Endothelial cell of umbilical vein (primary cell): ENCODE results near the gene SYNE3. TPM values are rescaled to one million over a fixed set of nuclear protein-coding genes. Genes with fewer than 3 reads are reported as not detected.
A peak's percentile ranks its signal among the peaks of the same experiment; 100 is the strongest.

Source experiments
- BruUV-seq: library from RNA; stranded (reverse); fragments of 400-500 nt; replicated peaks from 2 replicates; lab custom pipeline; 2021; lab: Mats Ljungman, UMichigan
- CTCF ChIA-PET: fragments of 300-600, 350-600 bp; sonication (Branson Sonifier 250); formaldehyde crosslinking; loops from one replicate; lab custom pipeline; 2021; ENCODE audit warnings: antibody characterized with exemption, inconsistent platforms; lab: Charles Lee
- POLR2A ChIA-PET: fragments of 300-600, 350-600 bp; sonication (Branson Sonifier 250); formaldehyde crosslinking; loops from one replicate; lab custom pipeline; 2021; ENCODE audit warnings: antibody characterized with exemption, inconsistent platforms; lab: Charles Lee
- DNase-seq: peaks from one replicate; pipeline ENCODE4 v3.0.0-alpha.2; 2011; ENCODE audit warnings: low read depth, low spot score
- FAIRE-seq: peaks from 2 replicates; lab custom pipeline; 2011; peaks lifted over from hg19 to GRCh38; lab: Jason Lieb, UNC
- H2AFZ ChIP-seq: 2 replicates; pipeline ENCODE4 v1.6.0; 2012; ENCODE audit warnings: low read depth, low read length, control low read depth, inconsistent platforms
- H3K27ac ChIP-seq: 2 replicates; pipeline ENCODE4 v1.5.1; 2011; ENCODE audit warnings: low read depth, mild to moderate bottlenecking, control low read depth, low read length, moderate library complexity; ENCODE audit not compliant: insufficient read depth
- H3K27me3 ChIP-seq, 2 experiments: 2 replicates each; pipeline versions ENCODE4 v1.6.0 to v1.6.1; 2011; ENCODE audit warnings: low read length in 2 of 2, mixed read lengths in 1 of 2; ENCODE audit not compliant: control insufficient read depth in 2 of 2, insufficient read depth in 2 of 2
- H3K36me3 ChIP-seq, 2 experiments: 2 replicates in 1 of 2; 3 replicates in 1 of 2; pipeline ENCODE4 v1.5.1; 2011; ENCODE audit warnings: low read length in 2 of 2, mild to moderate bottlenecking in 1 of 2, moderate library complexity in 1 of 2; ENCODE audit not compliant: control insufficient read depth in 2 of 2, insufficient read depth in 2 of 2; ENCODE audit errors: extremely low read depth in 1 of 2
- H3K4me1 ChIP-seq: 3 replicates; pipeline ENCODE4 v1.5.1; 2011; ENCODE audit warnings: mild to moderate bottlenecking, low read length; ENCODE audit not compliant: control insufficient read depth, insufficient read depth; ENCODE audit errors: extremely low read depth
- H3K4me2 ChIP-seq: 2 replicates; pipeline ENCODE4 v1.6.1; 2011; ENCODE audit warnings: low read length, control low read depth, mixed read lengths; ENCODE audit not compliant: insufficient read depth
- H3K4me3 ChIP-seq, 3 experiments: fragments of 200-600 bp in 1 of 3; sonication (generic), shearing (Covaris generic) in 1 of 3; replicated peaks in 1 of 3; 2 replicates each; pipeline ENCODE4 v1.5.1; 2011 to 2016; ENCODE audit warnings: control low read depth in 3 of 3, low read length in 3 of 3, mild to moderate bottlenecking in 2 of 3, inconsistent platforms in 1 of 3, low read depth in 1 of 3, moderate library complexity in 1 of 3; ENCODE audit not compliant: insufficient read depth in 1 of 3
- H3K79me2 ChIP-seq: 2 replicates; pipeline ENCODE4 v1.6.0; 2012; ENCODE audit warnings: low read length, inconsistent platforms; ENCODE audit not compliant: control insufficient read depth, insufficient read depth
- H3K9ac ChIP-seq: replicated peaks from 2 replicates; pipeline ENCODE3; 2011; ENCODE audit warnings: low read length, control low read depth; ENCODE audit not compliant: insufficient read depth; ENCODE audit errors: extremely low read depth
- H3K9me1 ChIP-seq: replicated peaks from 3 replicates; pipeline ENCODE4 v1.6.0; 2011; ENCODE audit warnings: mild to moderate bottlenecking, low read length; ENCODE audit not compliant: control insufficient read depth, insufficient read depth; ENCODE audit errors: extremely low read depth
- H3K9me3 ChIP-seq: replicated peaks from 2 replicates; pipeline ENCODE4 v1.5.1; 2012; ENCODE audit warnings: low read length, inconsistent platforms; ENCODE audit not compliant: control insufficient read depth, insufficient read depth
- H4K20me1 ChIP-seq: replicated peaks from 2 replicates; pipeline ENCODE3; 2011; ENCODE audit warnings: mild to moderate bottlenecking, low read length; ENCODE audit not compliant: control insufficient read depth, insufficient read depth; ENCODE audit errors: extremely low read depth
- GATA2 ChIP-seq: IDR thresholded peaks from 2 replicates; pipeline ENCODE4 v1.7.0; 2011; ENCODE audit warnings: low read depth, mild to moderate bottlenecking, moderate library complexity, mixed read lengths, low read length; ENCODE audit not compliant: insufficient read length, insufficient read depth
- MYC ChIP-seq: IDR thresholded peaks from one replicate; pipeline ENCODE4 v1.6.1; 2011; ENCODE audit warnings: mild to moderate bottlenecking, low read depth, low read length
- POLR2AphosphoS5 ChIP-seq: IDR thresholded peaks from 2 replicates; pipeline ENCODE4 v1.6.1; 2012; ENCODE audit warnings: low read depth, mild to moderate bottlenecking, control low read depth, low read length, moderate library complexity; ENCODE audit not compliant: insufficient read depth
- dilution Hi-C: fragments of 300-500 bp; cut with MboI; formaldehyde crosslinking; loops from one replicate; pipeline ENCODE4 v1.15.0; 2019; ENCODE audit warnings: low sequenced_read_pairs; ENCODE audit not compliant: extremely low pct_ligation_motif_present
- intact Hi-C: fragments of 100-400 bp; cut with micrococcal nuclease; formaldehyde crosslinking; loops from one replicate; pipeline ENCODE4 v1.10.0; 2022
- polyA plus RNA-seq, 4 experiments: library from polyadenylated mRNA; depleted of rRNA in 3 of 4; stranded (reverse) in 3 of 4; unstranded in 1 of 4; fragments of >200 nt; gene quantifications; 2 replicates each; pipeline versions ENCODE4 v1.2.1 to v1.2.3, GENCODE V29; 2011 to 2012; ENCODE audit warnings: missing spikeins in 1 of 4
- total RNA-seq: library from RNA; stranded (reverse); gene quantifications from 2 replicates; pipeline ENCODE4 v1.2.3, GENCODE V29; 2021
- TF ChIP-seq, protein P1 (sequence below), 2 donors: IDR thresholded peaks; 1 replicate in 1 of 2; 2 replicates in 1 of 2; pipeline ENCODE4 v1.5.1; 2011; ENCODE audit warnings: low read length in 2 of 2, mild to moderate bottlenecking in 2 of 2, moderate library complexity in 2 of 2, control low read depth in 1 of 2, inconsistent platforms in 1 of 2, low read depth in 1 of 2; ENCODE audit not compliant: insufficient read depth in 1 of 2; ENCODE audit errors: extremely low read depth in 1 of 2
- TF ChIP-seq, protein P2 (sequence below): IDR thresholded peaks from 2 replicates; pipeline ENCODE4 v1.6.1; 2011; ENCODE audit not compliant: insufficient read depth, insufficient read length

Gene SYNE3
- total and polyA plus RNA-seq, 2 donors (not counting 3 experiments of a cell fraction or from before 2014, with no cell fraction given) = 3.0 to 18.8 TPM

DNA sequence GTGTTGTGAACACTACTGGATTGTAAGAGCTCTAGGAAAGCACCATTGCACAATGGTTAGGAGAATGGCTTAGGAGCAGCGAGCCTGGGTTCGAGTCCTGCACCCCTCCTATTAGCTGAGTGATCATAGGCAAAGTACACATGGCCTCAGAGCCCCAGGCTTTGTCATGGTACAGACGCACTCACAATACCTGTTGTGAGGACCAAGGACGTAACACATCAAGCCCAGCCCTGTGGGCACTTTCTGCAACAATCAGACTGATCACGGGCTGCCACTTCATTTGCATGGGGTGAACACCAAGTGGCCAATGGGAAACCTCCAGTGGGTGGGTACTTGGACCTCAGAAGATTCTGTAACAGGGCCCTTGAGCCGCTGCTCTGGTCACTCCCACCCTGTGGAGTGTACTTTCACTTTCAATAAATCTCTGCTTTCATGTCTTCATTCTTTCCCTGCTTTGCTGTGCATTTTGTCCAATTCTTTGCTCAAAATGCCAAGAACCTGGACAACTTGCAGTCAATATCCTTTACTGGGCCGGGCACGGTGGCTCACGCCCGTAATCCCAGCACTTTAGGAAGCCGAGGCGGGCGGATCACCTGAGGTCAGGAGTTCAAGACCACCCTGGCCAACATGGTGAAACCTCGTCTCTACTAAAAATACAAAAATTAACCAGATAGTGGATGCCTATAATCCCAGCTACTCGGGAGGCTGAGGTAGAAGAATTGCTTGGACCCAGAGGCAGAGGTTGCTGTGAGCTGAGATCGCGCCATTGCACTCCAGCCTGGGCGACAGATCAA lies 46.6 kb upstream of the SYNE3 start:
- Histone ChIP-seq H3K9me1 (no peaks in the 10 kb centered on the region), H3K79me2 (no peaks in the 10 kb centered on the region), H4K20me1 (no peaks in the 10 kb centered on the region), H3K36me3 (no peaks in the 10 kb centered on the region), H3K4me3 (peak overlapping the region in 1 of 3 experiments; percentile 7), H3K9ac (no peak overlapping the region), H3K27me3 (no peaks in the 10 kb centered on the region), H3K4me2 (no peak overlapping the region), H2AFZ (peak overlapping the region; percentile 31), H3K9me3 (no peaks in the 10 kb centered on the region), H3K27ac (no peak overlapping the region), H3K4me1 (no peaks in the 10 kb centered on the region)
- BruUV-seq = no TSS peak
- ChIA-PET POLR2A (no interaction called here), CTCF (interaction anchor here (0.7 to 9.1 kb wide), 10 partner anchors 11 to 712 kb away, joined by 3 to 104 read pairs (median 5); no protein-coding TSS in a partner anchor)
- FAIRE-seq = peak; percentile 24
- dilution Hi-C loops (no loop called here), intact Hi-C loops (loop anchor here (5.0 kb wide), 1 partner anchor 859 kb away; no protein-coding TSS in a partner anchor)
- DNase-seq = peak; percentile 42
- TF ChIP-seq MYC (no peak), GATA2 (no peak), POLR2AphosphoS5 (no peak)
- TF ChIP-seq, protein P1, sequence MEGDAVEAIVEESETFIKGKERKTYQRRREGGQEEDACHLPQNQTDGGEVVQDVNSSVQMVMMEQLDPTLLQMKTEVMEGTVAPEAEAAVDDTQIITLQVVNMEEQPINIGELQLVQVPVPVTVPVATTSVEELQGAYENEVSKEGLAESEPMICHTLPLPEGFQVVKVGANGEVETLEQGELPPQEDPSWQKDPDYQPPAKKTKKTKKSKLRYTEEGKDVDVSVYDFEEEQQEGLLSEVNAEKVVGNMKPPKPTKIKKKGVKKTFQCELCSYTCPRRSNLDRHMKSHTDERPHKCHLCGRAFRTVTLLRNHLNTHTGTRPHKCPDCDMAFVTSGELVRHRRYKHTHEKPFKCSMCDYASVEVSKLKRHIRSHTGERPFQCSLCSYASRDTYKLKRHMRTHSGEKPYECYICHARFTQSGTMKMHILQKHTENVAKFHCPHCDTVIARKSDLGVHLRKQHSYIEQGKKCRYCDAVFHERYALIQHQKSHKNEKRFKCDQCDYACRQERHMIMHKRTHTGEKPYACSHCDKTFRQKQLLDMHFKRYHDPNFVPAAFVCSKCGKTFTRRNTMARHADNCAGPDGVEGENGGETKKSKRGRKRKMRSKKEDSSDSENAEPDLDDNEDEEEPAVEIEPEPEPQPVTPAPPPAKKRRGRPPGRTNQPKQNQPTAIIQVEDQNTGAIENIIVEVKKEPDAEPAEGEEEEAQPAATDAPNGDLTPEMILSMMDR (IDR thresholded peaks at IDR 0.05; ENCODE audit: extremely low read depth in 1 of 2, insufficient read depth in 1 of 2, low read depth in 1 of 2, low read length in 2 of 2) = no peak
- TF ChIP-seq, protein P2, sequence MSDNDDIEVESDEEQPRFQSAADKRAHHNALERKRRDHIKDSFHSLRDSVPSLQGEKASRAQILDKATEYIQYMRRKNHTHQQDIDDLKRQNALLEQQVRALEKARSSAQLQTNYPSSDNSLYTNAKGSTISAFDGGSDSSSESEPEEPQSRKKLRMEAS = no peak
